DND-41 (cell line): Measurements from ENCODE around the gene PKD1.

Experiments used
- ATAC-seq: fragments of 200-7000 bp; cut with Tn5 transposase; 3 replicates; pipeline ENCODE4 v1.9.1; 2021; ENCODE audit warnings: low read depth; ENCODE audit not compliant: insufficient read depth
- DNase-seq: peaks from one replicate; pipeline ENCODE4 v3.0.0-alpha.2; 2020
- H2AFZ ChIP-seq: 2 replicates; pipeline ENCODE4 v1.6.0; 2012; ENCODE audit warnings: low read depth, low read length
- H3K27ac ChIP-seq: 2 replicates; pipeline ENCODE4 v1.5.1; 2012; ENCODE audit warnings: low read length, inconsistent platforms
- H3K27me3 ChIP-seq: fragments of 200-600 bp; sonication (generic); 2 replicates; pipeline ENCODE4 v1.6.0; 2012; ENCODE audit warnings: low read length, mild to moderate bottlenecking, inconsistent platforms; ENCODE audit not compliant: insufficient read depth, poor library complexity
- H3K36me3 ChIP-seq: 2 replicates; pipeline ENCODE4 v1.5.1; 2012; ENCODE audit warnings: low read length, inconsistent platforms; ENCODE audit not compliant: insufficient read depth
- H3K4me1 ChIP-seq: 2 replicates; pipeline ENCODE4 v1.5.1; 2012; ENCODE audit warnings: mild to moderate bottlenecking, low read length; ENCODE audit not compliant: insufficient read depth
- H3K4me2 ChIP-seq: 2 replicates; pipeline ENCODE4 v1.6.0; 2012; ENCODE audit warnings: mild to moderate bottlenecking, moderate library complexity, low read length, inconsistent platforms; ENCODE audit not compliant: insufficient read depth
- H3K4me3 ChIP-seq, 2 experiments: fragments of 200-600 bp in 1 of 2; shearing (Covaris generic) in 1 of 2; 2 replicates each; pipeline ENCODE4 v1.5.1; 2012 to 2016; ENCODE audit warnings: inconsistent platforms in 2 of 2, low read length in 2 of 2, mild to moderate bottlenecking in 2 of 2, low read depth in 1 of 2, moderate library complexity in 1 of 2
- H3K79me2 ChIP-seq: 2 replicates; pipeline ENCODE4 v1.6.0; 2012; ENCODE audit warnings: low read length, inconsistent platforms; ENCODE audit not compliant: insufficient read depth
- H3K9ac ChIP-seq: 2 replicates; pipeline ENCODE4 v1.6.0; 2012; ENCODE audit warnings: low read depth, mild to moderate bottlenecking, inconsistent platforms, low read length, moderate library complexity
- H3K9me3 ChIP-seq: 2 replicates; pipeline ENCODE4 v1.5.1; 2012; ENCODE audit warnings: low read length, moderate library complexity, mild to moderate bottlenecking, inconsistent platforms; ENCODE audit not compliant: insufficient read depth, severe bottlenecking
- H4K20me1 ChIP-seq: 2 replicates; pipeline ENCODE4 v1.6.0; 2012; ENCODE audit warnings: low read length; ENCODE audit not compliant: insufficient read depth
- CTCF ChIP-seq: IDR thresholded peaks from 2 replicates; pipeline ENCODE4 v1.5.1; 2012; ENCODE audit warnings: borderline replicate concordance, low read length, moderate library complexity, mild to moderate bottlenecking; ENCODE audit not compliant: poor library complexity, severe bottlenecking; ENCODE audit errors: extremely low read depth
- EZH2 ChIP-seq: IDR thresholded peaks from 3 replicates; pipeline ENCODE4 v1.6.1; 2012; ENCODE audit warnings: borderline replicate concordance, low read depth, mild to moderate bottlenecking, moderate library complexity, low read length, inconsistent platforms; ENCODE audit not compliant: severe bottlenecking

PKD1 gene

GRCh38 chr16:2181952-2182351, 46.3 kb upstream of the PKD1 start:
- no peak overlapping the region for H3K9ac ChIP-seq
- H3K4me3 ChIP-seq, result no peak overlapping the region
- no peaks in the 10 kb centered on the region for H3K9me3 ChIP-seq
- no peak for ATAC-seq
- H3K4me2 ChIP-seq, result no peak overlapping the region
- no peak overlapping the region for H2AFZ ChIP-seq
- no peaks in the 10 kb centered on the region; the same call in 1 of the 2 replicates for H4K20me1 ChIP-seq
- H3K27ac ChIP-seq, result no peak overlapping the region
- no peak for TF ChIP-seq EZH2
- no peak for TF ChIP-seq CTCF
- no peak for DNase-seq
- no peaks in the 10 kb centered on the region for H3K79me2 ChIP-seq
- H3K36me3 ChIP-seq, result peaks cover 8% of the 10 kb centered on the region
- H3K27me3 ChIP-seq, result no peaks in the 10 kb centered on the region
- H3K4me1 ChIP-seq, result no peaks in the 10 kb centered on the region

GRCh38 chr16:2180962-2181923, 45.5 kb upstream of the PKD1 start:
- ATAC-seq (no peak), DNase-seq (no peak)
- Histone ChIP-seq H3K79me2 (no peaks in the 10 kb centered on the region), H3K9me3 (no peaks in the 10 kb centered on the region), H3K4me3 (no peak overlapping the region), H2AFZ (no peak overlapping the region), H3K4me1 (no peaks in the 10 kb centered on the region), H3K4me2 (no peak overlapping the region), H3K27me3 (no peaks in the 10 kb centered on the region), H3K36me3 (peaks cover 14% of the 10 kb centered on the region), H4K20me1 (peaks cover 1% of the 10 kb centered on the region; the same call in 1 of the 2 replicates), H3K9ac (no peak overlapping the region), H3K27ac (no peak overlapping the region)
- TF ChIP-seq EZH2 (no peak), CTCF (no peak)

- H3K4me1 ChIP-seq, result no peaks in the 10 kb centered on the region
- no peak for ATAC-seq
- H3K36me3 ChIP-seq, result peaks cover 22% of the 10 kb centered on the region
These were observed 44.8 kb upstream of the PKD1 start for GRCh38 chr16:2180461-2180860.

GRCh38 chr16:2179576-2179975, 43.9 kb upstream of the PKD1 start:
- Histone ChIP-seq H3K4me1 (no peaks in the 10 kb centered on the region), H3K36me3 (peaks cover 31% of the 10 kb centered on the region), H4K20me1 (peaks cover 4% of the 10 kb centered on the region; the same call in 1 of the 2 replicates), H3K27ac (no peak overlapping the region), H3K9ac (no peak overlapping the region), H3K79me2 (no peaks in the 10 kb centered on the region), H3K27me3 (no peaks in the 10 kb centered on the region), H3K4me3 (no peak overlapping the region), H2AFZ (no peak overlapping the region), H3K9me3 (no peaks in the 10 kb centered on the region), H3K4me2 (no peak overlapping the region)
- TF ChIP-seq CTCF (no peak), EZH2 (no peak)
- DNase-seq, result no peak
- ATAC-seq, result no peak

More at GRCh38 chr16:2180461-2180860, 44.8 kb upstream of the PKD1 start:
- Histone ChIP-seq H3K9ac (no peak overlapping the region), H3K9me3 (no peaks in the 10 kb centered on the region), H3K27ac (no peak overlapping the region), H3K4me2 (no peak overlapping the region), H3K4me3 (no peak overlapping the region), H2AFZ (no peak overlapping the region), H3K27me3 (no peaks in the 10 kb centered on the region), H4K20me1 (peaks cover 4% of the 10 kb centered on the region; the same call in 1 of the 2 replicates), H3K79me2 (no peaks in the 10 kb centered on the region)
- TF ChIP-seq EZH2, result no peak
- no peak for DNase-seq
